Upper lobe of left lung (tissue), 6 donors: ENCODE measurements around the gene KCNG2. TPM values are rescaled to one million over a fixed set of nuclear protein-coding genes. Genes with fewer than 3 reads are reported as not detected.

Experiments
- ATAC-seq, 2 donors: fragments of 200-7000 bp; cut with Tn5 transposase; one replicate each; pipeline ENCODE4 v1.9.1; 2022; ENCODE audit warnings: mild to moderate bottlenecking in 2 of 2, moderate library complexity in 2 of 2; ENCODE audit not compliant: low FRiP score in 2 of 2
- DNase-seq, 2 donors: peaks; one replicate each; pipeline ENCODE4 v3.0.0-alpha.2; 2019 to 2020
- H3K27ac ChIP-seq, 4 donors: fragments of 200-600 bp; sonication (generic); one replicate each; pipeline ENCODE4 v1.5.1; 2016 to 2019
- H3K27me3 ChIP-seq, 4 donors: fragments of 200-600 bp; sonication (generic); one replicate each; pipeline ENCODE4 v1.5.1; 2017 to 2019
- H3K36me3 ChIP-seq, 4 donors: fragments of 200-600 bp; sonication (generic); one replicate each; pipeline ENCODE4 v1.5.1; 2016 to 2019
- H3K4me1 ChIP-seq, 4 donors: fragments of 200-600 bp; sonication (generic); one replicate each; pipeline ENCODE4 v1.5.1; 2018 to 2019
- H3K4me3 ChIP-seq, 4 donors: fragments of 200-600 bp; sonication (generic); one replicate each; pipeline ENCODE4 v1.5.1; 2017 to 2019; ENCODE audit warnings: mild to moderate bottlenecking in 2 of 4, moderate library complexity in 1 of 4
- H3K9me3 ChIP-seq, 4 donors: fragments of 200-600 bp; sonication (generic); one replicate each; pipeline ENCODE4 v1.5.1; 2018 to 2019
- CTCF ChIP-seq, 6 experiments: fragments of 450-650 bp in 4 of 6; fragments of 200-600 bp in 2 of 6; sonication (generic) in 2 of 6; IDR thresholded peaks; one replicate each; pipeline ENCODE4 v1.5.1; 2016 to 2019; ENCODE audit warnings: antibody characterized with exemption in 6 of 6
- EP300 ChIP-seq, 4 donors: sonication (generic); formaldehyde crosslinking; IDR thresholded peaks; one replicate each; pipeline ENCODE4 v1.5.1; 2017; ENCODE audit warnings: antibody characterized with exemption in 4 of 4, control low read depth in 2 of 4
- POLR2A ChIP-seq, 4 donors: fragments of 450-650 bp; IDR thresholded peaks; one replicate each; pipeline ENCODE4 v1.5.1; 2016 to 2017; ENCODE audit warnings: antibody characterized with exemption in 4 of 4, mild to moderate bottlenecking in 2 of 4
- POLR2AphosphoS5 ChIP-seq, 2 donors: sonication (generic); formaldehyde crosslinking; IDR thresholded peaks; one replicate each; pipeline ENCODE4 v1.5.1; 2017; ENCODE audit warnings: antibody characterized with exemption in 2 of 2
- WGBS, 2 donors: methylation state at CpG; one replicate each; pipeline ENCODE4 v1.1.5; 2017 to 2018; 5-methylcytosine and 5-hydroxymethylcytosine counted together
- total RNA-seq, 6 donors: library from RNA; depleted of rRNA in 4 of 6; stranded (reverse); fragments of >200 nt in 4 of 6; gene quantifications; one replicate each; pipeline versions ENCODE4 v1.1.0 to v1.2.1, GENCODE V29; 2016 to 2021
- donor health status: DM: no; HTN: no; CAD: no; lungs with moderate emphysema.
- donor health status: DM: no; HTN: yes; CAD: no; lungs with severe emphysema.

KCNG2 gene
- total RNA-seq, 6 donors from 2014 or later: 0.49 to 1.1 (median 0.73) TPM; not detected in 2

- peak; percentile 10 to 75 for DNase-seq
These were observed 15.0 kb upstream of the KCNG2 start for GRCh38 chr18:79782566-79783308.

GRCh38 chr18:79784071-79784913 lies 13.4 kb upstream of the KCNG2 start:
- TF ChIP-seq POLR2A (IDR thresholded peaks at IDR 0.05) (no peak), CTCF (IDR thresholded peaks at IDR 0.05) (no peak), EP300 (IDR thresholded peaks at IDR 0.05) (no peak), POLR2AphosphoS5 (IDR thresholded peaks at IDR 0.05) (no peak)
- Histone ChIP-seq H3K4me1 (peaks cover 4 to 12% (median 8%) of the 10 kb centered on the region in 4 donors), H3K9me3 (no peaks in the 10 kb centered on the region), H3K27ac (no peak overlapping the region), H3K4me3 (no peak overlapping the region), H3K27me3 (peaks cover 0 to 18% (median 13%) of the 10 kb centered on the region in 4 donors), H3K36me3 (no peaks in the 10 kb centered on the region)
- ATAC-seq (no peak), DNase-seq (peak; percentile 14 to 54)
- WGBS, 2 donors: 84% methylated on average over 42 of the region's 42 CpGs

More at GRCh38 chr18:79782566-79783308, 15.0 kb upstream of the KCNG2 start:
- no peak for ATAC-seq
- peaks cover 0 to 2% (median under 1%) of the 10 kb centered on the region in 4 donors for H3K4me1 ChIP-seq
- no peaks in the 10 kb centered on the region for H3K9me3 ChIP-seq
- TF ChIP-seq CTCF (IDR thresholded peaks at IDR 0.05) (no peak), EP300 (IDR thresholded peaks at IDR 0.05) (no peak), POLR2A (IDR thresholded peaks at IDR 0.05) (no peak), POLR2AphosphoS5 (IDR thresholded peaks at IDR 0.05) (no peak)
- H3K36me3 ChIP-seq: no peaks in the 10 kb centered on the region
- H3K27ac ChIP-seq: no peak overlapping the region
- H3K27me3 ChIP-seq: peaks cover 0 to 4% (median 4%) of the 10 kb centered on the region in 4 donors
- H3K4me3 ChIP-seq: no peak overlapping the region
- WGBS, 2 donors: 86 to 91% methylated on average over 39 to 40 of the region's 43 CpGs

- no peak overlapping the region for H3K4me3 ChIP-seq
- peaks cover 0 to 18% (median 13%) of the 10 kb centered on the region in 4 donors for H3K27me3 ChIP-seq
- no peaks in the 10 kb centered on the region for H3K36me3 ChIP-seq
- DNase-seq (peak; percentile 13 to 71), ATAC-seq (no peak)
- H3K9me3 ChIP-seq: no peaks in the 10 kb centered on the region
- 64 to 70% methylated on average over 26 to 32 of the region's 32 CpGs for WGBS, 2 donors
- TF ChIP-seq POLR2AphosphoS5 (IDR thresholded peaks at IDR 0.05): no peak
- TF ChIP-seq EP300 (IDR thresholded peaks at IDR 0.05): no peak
- no peak for TF ChIP-seq CTCF (IDR thresholded peaks at IDR 0.05)
- no peak for TF ChIP-seq POLR2A (IDR thresholded peaks at IDR 0.05)
- peaks cover 4 to 12% (median 8%) of the 10 kb centered on the region in 4 donors for H3K4me1 ChIP-seq
- no peak overlapping the region for H3K27ac ChIP-seq
These were observed 12.6 kb upstream of the KCNG2 start for GRCh38 chr18:79784965-79785770.

- Histone ChIP-seq H3K27me3 (peaks cover 0 to 18% (median 13%) of the 10 kb centered on the region in 4 donors), H3K27ac (no peak overlapping the region), H3K36me3 (no peaks in the 10 kb centered on the region), H3K4me3 (no peak overlapping the region), H3K9me3 (no peaks in the 10 kb centered on the region), H3K4me1 (peaks cover 7 to 18% (median 10%) of the 10 kb centered on the region in 4 donors)
- ATAC-seq (no peak), DNase-seq (peak in 1 of 2 donors; percentile 76)
- TF ChIP-seq POLR2A (IDR thresholded peaks at IDR 0.05) (no peak), CTCF (IDR thresholded peaks at IDR 0.05) (no peak), POLR2AphosphoS5 (IDR thresholded peaks at IDR 0.05) (no peak), EP300 (IDR thresholded peaks at IDR 0.05) (no peak)
- WGBS, 2 donors: 57 to 83% methylated on average over 1 to 12 of the region's 12 CpGs
These were observed 11.9 kb upstream of the KCNG2 start for GRCh38 chr18:79785831-79786230.
